Eye (tissue), 1 donor: ENCODE measurements around the gene KDF1.

Experiments used
- DNase-seq: peaks from one replicate; pipeline ENCODE4 v3.0.0-alpha.2; 2015

The KDF1 gene

DNA sequence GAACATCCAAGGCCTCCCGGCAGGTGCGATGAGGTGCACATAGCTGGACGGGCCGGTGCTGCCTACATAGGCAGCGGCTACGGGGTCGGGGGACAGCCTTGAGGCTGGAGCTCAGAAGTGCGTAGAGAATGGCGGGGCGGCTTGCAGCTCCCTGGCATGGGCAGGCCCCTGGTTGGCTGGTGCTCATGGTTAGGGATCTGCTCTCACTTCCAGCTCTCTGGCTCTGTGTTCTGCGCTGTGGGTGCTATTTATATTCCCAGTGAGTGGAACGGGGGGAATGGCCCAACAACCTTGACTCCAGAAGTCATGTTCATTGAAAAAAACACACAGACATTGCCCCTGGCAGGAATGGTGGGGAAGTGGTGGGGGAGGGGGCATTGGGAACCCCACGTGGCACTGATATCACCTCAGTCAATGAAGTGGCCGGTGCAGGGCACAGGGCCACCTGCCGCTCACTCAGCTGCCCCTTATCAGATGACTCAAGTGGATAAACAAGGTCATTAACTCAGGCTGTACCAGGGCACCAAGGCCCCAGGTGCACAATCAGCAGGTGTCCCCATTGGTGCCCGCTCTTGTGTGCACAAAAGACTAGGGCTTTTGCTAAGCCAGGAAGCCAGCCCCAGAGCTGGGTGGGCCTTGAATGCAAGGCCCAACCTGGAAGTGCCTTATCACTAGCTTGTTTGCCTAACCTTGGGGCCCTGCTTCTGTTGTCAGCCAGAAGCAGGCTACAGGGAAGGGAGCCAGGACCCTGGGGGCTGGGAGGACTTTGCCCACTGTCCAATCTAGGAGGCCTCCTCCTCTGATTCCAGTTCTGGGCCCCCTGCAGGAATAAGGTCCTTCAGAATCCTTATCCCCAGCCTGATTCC lies 46.3 kb downstream of the KDF1 start, which contains the start of gene NR0B2:
NR0B2 (minus strand) TSS at position 222 of the 866 bp plus-strand sequence; CDS start at position 187, 35 bp downstream.
- DNase-seq = no peak

DNA sequence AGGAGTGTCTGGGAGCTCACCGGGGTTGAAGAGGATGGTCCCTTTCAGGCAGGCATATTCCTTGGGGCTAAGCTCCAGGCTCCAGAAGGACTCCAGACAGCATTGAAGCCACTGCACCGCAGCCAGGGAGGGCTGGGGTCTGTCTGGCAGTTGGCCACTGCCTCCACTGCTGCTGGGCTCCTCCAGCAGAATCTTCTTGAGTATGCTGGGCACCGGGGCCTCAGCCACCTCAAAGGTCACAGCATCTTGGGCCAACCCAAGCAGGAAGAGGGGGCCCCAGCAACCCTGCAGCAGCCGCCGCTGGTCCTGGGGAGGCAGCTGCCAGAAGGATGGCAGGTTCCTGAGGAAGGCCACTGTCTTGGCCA lies 46.9 kb downstream of the KDF1 start:
- no peak for DNase-seq

DNA sequence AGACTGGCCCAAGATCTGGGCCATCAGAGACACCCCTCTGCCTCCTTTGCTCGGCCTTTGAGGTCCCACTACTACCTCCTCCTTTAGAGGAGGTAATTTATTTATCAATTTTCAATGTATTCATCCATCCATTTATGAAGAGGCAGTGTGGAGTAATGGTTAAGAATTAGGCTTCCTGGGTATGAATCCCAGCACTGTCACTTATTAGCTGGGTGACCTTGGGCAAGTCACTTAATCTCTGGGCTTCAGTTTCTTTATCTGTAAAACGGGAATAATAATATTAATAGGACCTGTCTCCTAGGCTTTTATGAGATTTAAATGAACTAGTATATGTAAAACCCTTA lies 48.1 kb downstream of the KDF1 start:
- no peak for DNase-seq

DNA sequence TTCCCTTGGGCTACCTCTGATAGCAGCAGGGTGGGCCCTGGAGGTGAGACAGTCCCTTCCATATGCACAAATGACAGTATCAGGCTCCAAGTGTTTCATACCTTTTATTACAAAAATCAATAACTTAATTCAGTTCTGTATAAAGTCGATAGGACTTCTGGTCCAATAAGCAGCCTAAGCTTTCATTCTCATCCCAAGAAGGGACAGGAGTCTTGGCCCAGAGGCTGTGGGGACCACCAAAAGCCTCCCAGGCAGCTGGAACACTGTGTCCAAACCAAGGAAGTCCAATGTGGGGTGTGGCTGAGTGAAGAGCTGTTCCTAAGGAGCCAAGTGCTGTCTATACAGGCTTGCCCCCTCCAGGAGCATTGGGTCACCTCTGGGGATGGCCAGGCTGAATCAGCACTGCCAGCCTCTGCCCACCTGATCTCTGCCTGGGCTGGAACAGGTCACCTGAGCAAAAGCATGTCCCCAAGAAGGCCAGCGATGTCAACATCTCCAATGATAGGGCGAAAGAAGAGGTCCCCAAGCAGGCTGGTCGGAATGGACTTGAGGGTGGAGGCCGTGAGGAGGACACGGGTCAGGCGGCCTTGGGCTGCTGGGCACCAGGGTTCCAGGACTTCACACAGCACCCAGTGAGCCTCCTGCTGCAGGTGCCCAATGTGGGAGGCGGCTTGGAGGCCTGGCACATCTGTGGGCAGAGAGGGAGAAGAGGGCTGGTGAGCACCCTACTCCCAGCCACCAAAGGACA lies 48.7 kb downstream of the KDF1 start:
- DNase-seq = no peak

DNA sequence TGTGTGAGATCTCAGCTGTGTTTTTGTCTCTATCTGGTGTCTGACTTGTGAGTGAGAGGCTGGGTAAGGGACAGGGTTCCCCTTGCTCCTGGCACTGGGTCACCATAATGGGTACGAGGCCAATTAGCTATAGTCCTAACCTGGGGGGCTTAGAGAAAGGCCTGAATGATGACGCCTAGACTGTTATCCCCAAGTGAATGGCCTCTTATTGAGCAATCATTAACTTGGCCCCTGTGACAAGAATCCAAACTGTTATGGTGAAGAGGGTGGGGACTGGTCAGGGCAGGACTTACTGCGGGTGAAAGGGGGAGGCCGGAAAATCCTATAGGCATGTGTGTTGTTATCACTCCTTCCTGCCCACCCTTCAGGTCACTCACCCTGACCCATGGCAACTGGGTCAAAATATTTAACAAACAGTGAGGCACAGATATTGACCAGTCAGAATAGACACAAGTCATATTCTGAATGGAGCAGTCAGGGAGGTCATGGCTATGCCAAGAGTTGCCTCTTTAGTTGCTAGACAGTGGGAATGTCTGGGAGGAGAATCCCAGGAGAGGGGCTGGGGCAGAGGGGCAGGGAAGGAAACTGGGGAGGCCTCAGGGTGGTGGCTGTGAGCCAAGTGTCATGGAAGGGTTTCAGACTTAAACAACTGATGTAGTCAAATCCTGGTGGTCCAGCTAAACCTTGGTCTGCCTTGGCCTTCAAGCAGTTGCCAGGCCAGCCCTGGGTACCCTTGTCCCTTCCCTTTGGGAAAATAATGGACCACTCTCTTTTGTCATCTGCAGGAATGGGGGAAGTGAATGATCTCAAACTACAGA lies 49.7 kb downstream of the KDF1 start:
- DNase-seq = no peak

DNA sequence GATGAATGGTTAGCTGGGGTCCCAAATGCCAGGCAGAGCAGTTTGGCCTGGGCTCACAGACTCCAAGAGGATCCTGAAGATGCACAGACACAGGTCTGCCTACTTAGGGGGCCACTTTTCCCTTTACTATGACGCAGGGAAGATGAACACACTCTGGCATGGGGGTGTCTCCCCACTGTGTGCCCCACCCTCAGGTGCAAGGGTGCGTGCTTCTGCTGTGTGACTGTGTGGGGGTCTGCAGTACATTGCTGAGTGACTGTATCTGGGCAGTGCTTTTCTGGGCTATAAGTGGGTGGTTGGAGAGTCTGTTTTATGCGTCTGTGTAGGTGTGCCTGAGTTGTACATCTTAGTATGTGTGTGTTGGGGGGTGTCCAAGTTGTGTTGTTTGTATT lies 50.3 kb downstream of the KDF1 start:
- no peak for DNase-seq

DNA sequence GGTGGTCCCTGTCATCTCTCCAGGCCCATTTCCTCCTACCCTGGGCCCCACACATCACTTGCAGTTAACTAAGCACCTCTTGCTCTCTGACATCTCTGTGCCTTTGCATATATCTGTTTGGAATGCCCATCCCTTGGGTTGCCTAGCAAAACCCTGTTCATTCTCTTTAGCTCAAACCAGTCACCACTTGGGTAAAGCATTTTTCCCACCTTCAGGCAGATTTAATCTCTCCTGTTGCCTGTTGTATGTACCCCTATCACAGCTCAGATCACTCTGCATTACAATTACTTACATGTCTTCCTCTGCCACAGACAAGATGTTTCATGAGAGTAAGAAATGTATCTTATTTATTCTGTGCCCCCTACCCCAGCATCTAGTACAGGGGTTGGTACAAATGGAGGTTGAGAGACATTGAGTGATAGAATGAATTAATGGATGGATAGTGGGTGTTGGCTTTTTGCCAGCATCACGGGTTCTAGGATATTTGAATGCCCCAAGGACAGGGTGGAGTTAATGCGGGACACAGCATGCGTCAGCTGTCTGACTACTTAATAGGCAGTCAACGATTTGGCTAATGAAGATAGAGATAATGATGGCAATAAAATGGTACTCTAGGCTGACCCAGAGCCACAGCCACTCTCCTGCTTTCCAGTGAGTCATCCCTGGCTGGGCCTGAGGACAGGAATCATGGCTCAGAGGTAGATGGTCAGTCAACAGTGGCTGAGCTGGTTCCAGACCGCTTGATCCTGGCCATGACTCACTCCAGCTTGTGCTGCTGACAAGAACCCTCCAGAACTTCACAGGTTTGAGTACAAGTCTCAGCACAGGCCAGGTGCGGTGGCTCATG lies 53.0 kb downstream of the KDF1 start:
- DNase-seq = no peak

DNA sequence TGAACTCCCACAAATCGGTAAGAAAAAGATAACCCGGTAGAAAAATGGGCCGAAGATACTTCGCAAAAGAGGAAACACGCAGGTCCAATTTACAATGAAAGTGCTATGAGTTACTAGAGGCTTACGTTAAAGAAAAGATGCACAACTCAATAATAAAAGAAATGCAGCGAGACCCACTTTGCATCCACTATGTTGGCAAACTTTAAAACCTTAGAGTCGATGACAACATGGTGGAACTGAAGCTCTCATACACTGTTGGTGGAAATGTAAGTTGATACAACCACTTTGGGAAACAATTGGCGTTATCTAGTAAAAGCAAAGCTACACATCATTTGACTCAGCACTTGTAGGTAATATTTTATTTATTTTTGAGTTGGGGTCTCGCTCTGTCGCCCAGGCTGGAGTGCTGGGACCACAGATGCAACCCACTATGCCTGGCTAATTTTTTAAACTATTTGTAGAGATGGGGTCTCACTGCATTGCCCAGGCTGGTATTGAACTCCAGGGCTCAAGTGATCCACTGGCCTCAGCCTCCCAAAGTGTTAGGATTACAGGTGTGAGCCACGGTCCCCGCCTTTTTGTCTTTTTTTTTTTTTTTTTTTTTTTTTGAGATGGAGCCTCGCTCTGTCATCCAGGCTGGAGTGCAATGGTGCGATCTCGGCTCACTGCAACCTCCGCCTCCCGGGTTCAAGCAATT lies 59.3 kb downstream of the KDF1 start:
- no peak for DNase-seq

DNA sequence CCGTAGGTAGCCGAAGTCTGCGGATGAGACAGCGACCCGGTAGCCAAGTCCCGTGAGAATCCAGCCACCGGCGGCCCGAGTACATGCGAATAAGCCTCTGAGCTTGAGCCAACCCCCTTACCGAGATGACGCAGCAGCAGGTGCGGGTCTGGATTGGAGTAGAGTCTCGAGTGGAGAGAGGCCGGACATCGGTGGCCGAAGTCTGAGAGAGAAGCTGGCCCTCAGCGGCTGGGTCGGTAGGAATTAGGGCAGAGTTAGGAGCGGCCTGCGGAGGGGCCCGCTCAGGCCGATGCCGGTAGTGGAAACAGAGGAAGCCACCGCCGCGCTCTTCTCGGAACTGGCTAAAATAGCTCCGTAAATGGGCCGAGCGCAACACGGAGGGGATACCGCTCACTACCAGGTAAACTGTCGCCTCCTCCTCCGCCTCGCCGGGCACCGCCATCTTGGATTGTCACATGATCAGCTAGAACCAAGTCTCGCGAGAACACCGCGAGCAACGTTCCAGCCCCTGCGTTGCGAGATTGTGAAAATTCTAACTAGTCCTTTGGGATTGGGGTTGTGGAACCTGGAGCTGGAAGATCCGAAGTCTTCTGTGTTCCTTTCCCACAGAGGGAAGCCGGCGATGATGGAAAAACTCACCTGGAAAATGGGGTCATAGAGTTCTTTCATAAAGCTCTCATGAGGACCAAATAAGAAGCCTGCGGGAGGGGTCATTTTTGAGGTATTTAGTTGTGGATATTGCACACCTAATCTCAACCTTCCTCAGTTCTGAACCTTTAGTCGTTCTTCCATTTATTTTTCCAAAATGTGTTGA lies 60.1 kb downstream of the KDF1 start, which contains the start of gene GPATCH3:
GPATCH3 (minus strand) TSS at position 467 of the 814 bp plus-strand sequence; CDS start at position 442, 25 bp downstream.
- peak; percentile 97 for DNase-seq
